Hepatocyte (in vitro differentiated cells): Measurements from ENCODE around the gene ZC3H10. TPM values are rescaled to one million over a fixed set of nuclear protein-coding genes. Genes with fewer than 3 reads are reported as not detected.

Experiments used
- DNase-seq: peaks from one replicate; pipeline ENCODE4 v3.0.0-alpha.2; 2016; ENCODE audit warnings: low spot score
- H2AFZ ChIP-seq: fragments of 200-600 bp; sonication (generic); 2 replicates; pipeline ENCODE4 v1.6.0; 2016; ENCODE audit warnings: antibody characterized with exemption, mild to moderate bottlenecking
- H3K27ac ChIP-seq: fragments of 200-600 bp; sonication (generic); 2 replicates; pipeline ENCODE4 v1.5.1; 2016; ENCODE audit warnings: mild to moderate bottlenecking
- H3K27me3 ChIP-seq: fragments of 200-600 bp; sonication (generic); 2 replicates; pipeline ENCODE4 v1.6.1; 2016
- H3K36me3 ChIP-seq: fragments of 200-600 bp; sonication (generic); replicated peaks from 2 replicates; pipeline ENCODE4 v1.5.1; 2016; ENCODE audit warnings: low read depth; ENCODE audit not compliant: insufficient read depth
- H3K4me1 ChIP-seq: fragments of 200-600 bp; sonication (generic); 2 replicates; pipeline ENCODE4 v1.5.1; 2016; ENCODE audit warnings: mild to moderate bottlenecking, moderate library complexity; ENCODE audit not compliant: insufficient read depth
- H3K4me2 ChIP-seq: fragments of 200-600 bp; sonication (generic); 2 replicates; pipeline ENCODE4 v1.6.0; 2016
- H3K4me3 ChIP-seq: fragments of 200-600 bp; sonication (generic); 2 replicates; pipeline ENCODE4 v1.5.1; 2016; ENCODE audit warnings: mild to moderate bottlenecking
- H3K79me2 ChIP-seq: fragments of 200-600 bp; sonication (generic); 2 replicates; pipeline ENCODE4 v1.6.0; 2017; ENCODE audit warnings: mild to moderate bottlenecking
- H3K9me2 ChIP-seq: fragments of 200-600 bp; sonication (generic); replicated peaks from 2 replicates; pipeline ENCODE4 v1.6.0; 2017; ENCODE audit warnings: mild to moderate bottlenecking; ENCODE audit not compliant: insufficient read depth
- H3K9me3 ChIP-seq: fragments of 200-600 bp; sonication (generic); 2 replicates; pipeline ENCODE4 v1.5.1; 2016; ENCODE audit warnings: low read depth, mild to moderate bottlenecking
- H4K20me1 ChIP-seq: fragments of 200-600 bp; sonication (generic); 2 replicates; pipeline ENCODE4 v1.6.0; 2016; ENCODE audit warnings: mild to moderate bottlenecking; ENCODE audit not compliant: insufficient read depth, poor library complexity, severe bottlenecking
- CTCF ChIP-seq: fragments of 200-600 bp; sonication (generic); IDR thresholded peaks from 2 replicates; pipeline ENCODE4 v1.5.1; 2016; ENCODE audit warnings: antibody characterized with exemption, mild to moderate bottlenecking; ENCODE audit not compliant: poor library complexity
- EZH2 ChIP-seq: fragments of 200-600 bp; sonication (generic); IDR thresholded peaks from 2 replicates; pipeline ENCODE4 v1.6.1; 2016; ENCODE audit warnings: antibody characterized with exemption, mild to moderate bottlenecking, borderline replicate concordance
- EZH2phosphoT487 ChIP-seq: fragments of 200-600 bp; sonication (generic); IDR thresholded peaks from one replicate; pipeline ENCODE4 v1.6.1; 2018; ENCODE audit warnings: antibody characterized with exemption, mild to moderate bottlenecking, low read depth, moderate library complexity; ENCODE audit not compliant: unreplicated experiment, severe bottlenecking
- WGBS: methylation state at CpG from one replicate; pipeline ENCODE4 v1.1.6; 2016; ENCODE audit warnings: low lambda C conversion rate; ENCODE audit errors: missing lambda C conversion rate; 5-methylcytosine and 5-hydroxymethylcytosine counted together
- polyA plus RNA-seq: library from polyadenylated mRNA; unstranded; fragments of >200 nt; fragmentation: Nextera tagmentation; extraction: Ambion mirVana; gene quantifications from 2 replicates; pipeline ENCODE4 v1.2.1, GENCODE V29; 2016
- total RNA-seq: library from RNA; depleted of rRNA; stranded (reverse); fragments of >200 nt; gene quantifications from 2 replicates; pipeline ENCODE4 v1.2.3, GENCODE V29; 2014

ZC3H10 gene
- total and polyA plus RNA-seq, 2 experiments from 2014 or later: 5.7 to 9.0 TPM

DNA sequence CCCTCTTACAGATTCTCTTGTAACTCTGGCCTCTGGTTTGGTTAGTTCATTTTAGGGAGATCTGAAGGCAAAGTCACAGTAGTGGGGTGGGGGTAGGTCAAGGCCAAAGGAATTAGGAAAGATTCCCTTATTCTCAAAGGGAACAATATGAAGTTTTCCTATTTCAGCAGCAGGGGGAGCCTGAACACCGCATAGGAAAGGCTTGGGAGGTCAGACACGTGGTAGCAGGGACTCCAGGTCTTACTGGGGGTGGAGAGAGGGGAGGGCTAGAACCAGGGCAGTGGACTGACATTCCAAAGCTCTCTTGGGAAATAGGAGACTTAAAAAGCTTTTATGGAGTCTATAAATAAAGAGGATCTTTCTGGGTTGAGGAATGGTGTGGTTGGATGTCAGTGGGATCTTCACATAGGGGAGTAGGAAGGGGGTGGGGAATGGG is 1.3 kb downstream of the ZC3H10 start:
- Histone ChIP-seq H3K4me1 (peaks cover 14% of the 10 kb centered on the region), H4K20me1 (peaks cover 2% of the 10 kb centered on the region), H3K9me2 (no peaks in the 10 kb centered on the region), H2AFZ (no peak overlapping the region), H3K4me3 (no peak overlapping the region), H3K9me3 (no peaks in the 10 kb centered on the region), H3K36me3 (no peaks in the 10 kb centered on the region), H3K27ac (peak overlapping the region; percentile 86), H3K27me3 (no peaks in the 10 kb centered on the region), H3K4me2 (peak overlapping the region; percentile 86), H3K79me2 (peaks cover 12% of the 10 kb centered on the region)
- peak; percentile 95 for DNase-seq
- WGBS: 0% methylated on average over 2 of the region's 2 CpGs
- TF ChIP-seq EZH2: no peak
- TF ChIP-seq CTCF: peak; percentile 78

- no peak for TF ChIP-seq EZH2phosphoT487
- TF ChIP-seq EZH2: no peak
- TF ChIP-seq CTCF: no peak
- 93% methylated on average over 17 of the region's 17 CpGs for WGBS
- H3K9me2 ChIP-seq: no peaks in the 10 kb centered on the region
- no peaks in the 10 kb centered on the region for H3K9me3 ChIP-seq
- peaks cover 2% of the 10 kb centered on the region for H4K20me1 ChIP-seq
- H3K79me2 ChIP-seq: peaks cover 13% of the 10 kb centered on the region
- no peak for DNase-seq
- no peaks in the 10 kb centered on the region for H3K27me3 ChIP-seq
- no peak overlapping the region for H2AFZ ChIP-seq
- H3K4me2 ChIP-seq: no peak overlapping the region
- H3K36me3 ChIP-seq: no peaks in the 10 kb centered on the region
- peaks cover 14% of the 10 kb centered on the region for H3K4me1 ChIP-seq
- H3K27ac ChIP-seq: peak overlapping the region; percentile 67
- H3K4me3 ChIP-seq: no peak overlapping the region
Observed at GRCh38 chr12:56120158-56120846, 2.2 kb downstream of the ZC3H10 start.

- H2AFZ ChIP-seq: no peak overlapping the region
Observed at GRCh38 chr12:56121204-56121870, 3.3 kb downstream of the ZC3H10 start.

More at GRCh38 chr12:56121204-56121870, 3.3 kb downstream of the ZC3H10 start:
- peaks cover 15% of the 10 kb centered on the region for H3K4me1 ChIP-seq
- no peaks in the 10 kb centered on the region for H3K9me2 ChIP-seq
- TF ChIP-seq EZH2phosphoT487 (no peak), EZH2 (no peak), CTCF (no peak)
- peaks cover 14% of the 10 kb centered on the region for H3K79me2 ChIP-seq
- H3K4me3 ChIP-seq: no peak overlapping the region
- H3K27me3 ChIP-seq: no peaks in the 10 kb centered on the region
- no peaks in the 10 kb centered on the region for H3K9me3 ChIP-seq
- no peaks in the 10 kb centered on the region for H3K36me3 ChIP-seq
- no peak overlapping the region for H3K27ac ChIP-seq
- 92% methylated on average over 11 of the region's 11 CpGs for WGBS
- DNase-seq: no peak
- peaks cover 2% of the 10 kb centered on the region for H4K20me1 ChIP-seq
- H3K4me2 ChIP-seq: no peak overlapping the region
